ENCODE data around the gene TRABD2B. TPM values are rescaled to one million over a fixed set of nuclear protein-coding genes. Genes with fewer than 3 reads are reported as not detected.

Gene TRABD2B
- total RNA-seq, 1 experiment from 2014 or later, result 0.96 TPM

DNA sequence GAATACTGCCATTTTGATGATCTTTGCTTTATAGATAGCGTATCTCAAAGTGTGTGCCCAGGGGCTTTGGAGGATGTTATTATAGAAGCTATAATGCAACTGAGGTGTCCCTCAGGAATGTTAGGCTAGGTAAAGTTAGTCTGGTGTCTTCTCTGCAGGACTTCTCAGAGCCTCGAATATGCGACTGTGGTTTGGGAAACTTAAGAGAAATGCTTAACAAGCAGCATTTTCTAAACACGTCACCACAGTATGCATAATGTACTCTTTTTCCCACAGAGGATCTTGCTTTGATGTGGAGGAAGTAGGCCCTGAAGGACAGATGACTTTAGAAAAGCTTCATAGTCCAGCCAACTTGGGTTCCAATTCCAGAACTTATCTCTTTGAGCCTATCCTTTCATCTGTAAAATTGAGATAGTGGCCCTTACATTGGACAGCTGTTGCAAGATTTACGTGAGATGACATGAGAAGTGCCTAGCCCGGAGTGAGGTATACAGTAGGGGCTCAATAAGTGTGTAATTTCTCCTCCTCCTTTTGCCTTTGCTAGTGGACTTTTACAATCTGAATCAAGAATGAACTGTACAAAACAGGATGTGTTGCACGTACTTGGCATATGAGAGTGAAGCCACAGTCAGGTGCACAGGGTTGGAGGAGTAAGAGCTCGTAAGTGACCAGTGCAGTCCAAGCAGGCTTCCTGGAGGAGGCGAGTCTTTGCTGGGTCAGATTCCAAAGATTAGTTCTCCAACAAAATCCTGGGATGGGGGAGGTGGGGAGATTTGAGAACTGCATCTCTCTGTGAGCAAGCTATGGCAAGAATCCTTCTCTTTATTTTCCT lies 29.7 kb upstream of the TRABD2B start:
- BruUV-seq (replicated peaks), result TSS peak; percentile 85
- TF ChIP-seq, protein P1, sequence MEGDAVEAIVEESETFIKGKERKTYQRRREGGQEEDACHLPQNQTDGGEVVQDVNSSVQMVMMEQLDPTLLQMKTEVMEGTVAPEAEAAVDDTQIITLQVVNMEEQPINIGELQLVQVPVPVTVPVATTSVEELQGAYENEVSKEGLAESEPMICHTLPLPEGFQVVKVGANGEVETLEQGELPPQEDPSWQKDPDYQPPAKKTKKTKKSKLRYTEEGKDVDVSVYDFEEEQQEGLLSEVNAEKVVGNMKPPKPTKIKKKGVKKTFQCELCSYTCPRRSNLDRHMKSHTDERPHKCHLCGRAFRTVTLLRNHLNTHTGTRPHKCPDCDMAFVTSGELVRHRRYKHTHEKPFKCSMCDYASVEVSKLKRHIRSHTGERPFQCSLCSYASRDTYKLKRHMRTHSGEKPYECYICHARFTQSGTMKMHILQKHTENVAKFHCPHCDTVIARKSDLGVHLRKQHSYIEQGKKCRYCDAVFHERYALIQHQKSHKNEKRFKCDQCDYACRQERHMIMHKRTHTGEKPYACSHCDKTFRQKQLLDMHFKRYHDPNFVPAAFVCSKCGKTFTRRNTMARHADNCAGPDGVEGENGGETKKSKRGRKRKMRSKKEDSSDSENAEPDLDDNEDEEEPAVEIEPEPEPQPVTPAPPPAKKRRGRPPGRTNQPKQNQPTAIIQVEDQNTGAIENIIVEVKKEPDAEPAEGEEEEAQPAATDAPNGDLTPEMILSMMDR (IDR thresholded peaks at IDR 0.05; ENCODE audit: unreplicated experiment), result no peak
- H3K4me3 Mint-ChIP-seq (ENCODE audit: unreplicated experiment), result no peak overlapping the region
- POLR2A ChIA-PET, result interaction anchor here (0.7 to 2.5 kb wide), 8 partner anchors 9 to 289 kb away, joined by 3 to 19 read pairs (median 3); no protein-coding TSS in a partner anchor
- CTCF ChIA-PET, result interaction anchor here (0.7 to 3.7 kb wide), 8 partner anchors 8 to 287 kb away, joined by 3 to 32 read pairs (median 4); partner anchors contain the start of gene TRABD2B
- intact Hi-C loops (cut with micrococcal nuclease), result no loop called here
- no peaks in the 10 kb centered on the region for H3K27me3 Mint-ChIP-seq (ENCODE audit: insufficient read depth, unreplicated experiment)
- no peaks in the 10 kb centered on the region for H3K36me3 Mint-ChIP-seq (ENCODE audit: insufficient read depth, unreplicated experiment)
- H3K4me1 Mint-ChIP-seq (ENCODE audit: insufficient read depth, unreplicated experiment), result peaks cover 47% of the 10 kb centered on the region
- no peaks in the 10 kb centered on the region for H3K9me3 Mint-ChIP-seq (ENCODE audit: unreplicated experiment)
- H3K27ac Mint-ChIP-seq (ENCODE audit: low read depth, unreplicated experiment), result peak overlapping the region; percentile 99
- no peak for DNase-seq (ENCODE audit: unreplicated experiment)

DNA sequence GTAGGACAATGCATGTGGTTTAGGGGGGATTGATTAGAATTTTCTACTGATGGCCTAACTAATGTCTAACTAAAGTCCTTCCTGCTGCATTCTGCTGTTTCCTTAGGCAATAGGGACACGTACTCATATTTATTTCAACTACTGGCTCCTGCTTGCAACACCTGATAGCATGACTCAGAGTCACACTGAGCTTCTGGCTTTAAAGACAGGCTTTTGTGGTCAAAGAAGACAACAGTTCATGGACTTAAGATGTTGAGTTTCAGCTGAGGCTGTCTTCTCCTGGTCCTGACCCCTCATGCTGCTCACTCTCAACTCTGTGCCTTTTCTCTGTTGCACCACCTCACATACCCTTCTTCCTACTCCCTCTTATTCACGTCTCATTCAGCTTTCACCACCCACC lies 29.1 kb upstream of the TRABD2B start:
- H3K9me3 Mint-ChIP-seq (ENCODE audit: unreplicated experiment), result no peaks in the 10 kb centered on the region
- H3K27me3 Mint-ChIP-seq (ENCODE audit: insufficient read depth, unreplicated experiment), result no peaks in the 10 kb centered on the region
- H3K27ac Mint-ChIP-seq (ENCODE audit: low read depth, unreplicated experiment), result peak overlapping the region; percentile 99
- POLR2A ChIA-PET, result interaction anchor here (0.7 to 2.5 kb wide), 7 partner anchors 9 to 289 kb away, joined by 3 to 19 read pairs (median 3); no protein-coding TSS in a partner anchor
- H3K4me3 Mint-ChIP-seq (ENCODE audit: unreplicated experiment), result no peak overlapping the region
- BruUV-seq (replicated peaks), result no TSS peak
- DNase-seq (ENCODE audit: unreplicated experiment), result peak; percentile 86
- TF ChIP-seq, protein P1 (IDR thresholded peaks at IDR 0.05; ENCODE audit: unreplicated experiment), result no peak
- peaks cover 42% of the 10 kb centered on the region for H3K4me1 Mint-ChIP-seq (ENCODE audit: insufficient read depth, unreplicated experiment)
- CTCF ChIA-PET, result interaction anchor here (0.7 to 3.7 kb wide), 8 partner anchors 8 to 286 kb away, joined by 3 to 32 read pairs (median 4); partner anchors contain the start of gene TRABD2B
- no peaks in the 10 kb centered on the region for H3K36me3 Mint-ChIP-seq (ENCODE audit: insufficient read depth, unreplicated experiment)
- intact Hi-C loops (cut with micrococcal nuclease), result no loop called here

DNA sequence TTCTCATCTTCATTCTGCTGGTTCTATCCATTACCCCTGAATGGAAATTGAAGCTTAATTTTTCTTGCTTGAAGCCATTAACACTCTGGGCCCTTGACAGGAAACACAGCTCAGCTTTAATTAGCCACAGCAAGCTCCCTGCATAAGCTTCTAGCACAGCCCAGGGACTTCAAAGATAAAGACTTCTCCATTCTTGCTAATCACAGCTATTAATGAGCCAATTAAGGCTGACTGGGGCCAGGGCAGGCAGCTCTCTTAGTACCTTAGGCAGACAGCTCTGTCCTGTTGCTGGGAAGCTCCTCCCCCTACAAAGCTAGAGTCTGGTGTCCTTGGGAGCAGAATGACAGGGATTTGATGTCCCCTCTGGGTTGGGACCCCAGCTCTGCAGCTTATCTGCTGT lies 27.9 kb upstream of the TRABD2B start:
- TF ChIP-seq, protein P1 (IDR thresholded peaks at IDR 0.05; ENCODE audit: unreplicated experiment), result no peak
- H3K4me3 Mint-ChIP-seq (ENCODE audit: unreplicated experiment), result no peak overlapping the region
- peaks cover 44% of the 10 kb centered on the region for H3K4me1 Mint-ChIP-seq (ENCODE audit: insufficient read depth, unreplicated experiment)
- H3K36me3 Mint-ChIP-seq (ENCODE audit: insufficient read depth, unreplicated experiment), result no peaks in the 10 kb centered on the region
- BruUV-seq (replicated peaks), result no TSS peak
- no peaks in the 10 kb centered on the region for H3K9me3 Mint-ChIP-seq (ENCODE audit: unreplicated experiment)
- CTCF ChIA-PET, result interaction anchor here (0.6 to 3.7 kb wide), 8 partner anchors 17 to 593 kb away, joined by 3 to 32 read pairs (median 3); partner anchors contain the start of gene TRABD2B
- DNase-seq (ENCODE audit: unreplicated experiment), result no peak
- no peaks in the 10 kb centered on the region for H3K27me3 Mint-ChIP-seq (ENCODE audit: insufficient read depth, unreplicated experiment)
- POLR2A ChIA-PET, result interaction anchor here (0.7 to 1.5 kb wide), 6 partner anchors 12 to 464 kb away, joined by 3 to 6 read pairs (median 4); no protein-coding TSS in a partner anchor
- intact Hi-C loops (cut with micrococcal nuclease), result no loop called here
- no peak overlapping the region for H3K27ac Mint-ChIP-seq (ENCODE audit: low read depth, unreplicated experiment)

DNA sequence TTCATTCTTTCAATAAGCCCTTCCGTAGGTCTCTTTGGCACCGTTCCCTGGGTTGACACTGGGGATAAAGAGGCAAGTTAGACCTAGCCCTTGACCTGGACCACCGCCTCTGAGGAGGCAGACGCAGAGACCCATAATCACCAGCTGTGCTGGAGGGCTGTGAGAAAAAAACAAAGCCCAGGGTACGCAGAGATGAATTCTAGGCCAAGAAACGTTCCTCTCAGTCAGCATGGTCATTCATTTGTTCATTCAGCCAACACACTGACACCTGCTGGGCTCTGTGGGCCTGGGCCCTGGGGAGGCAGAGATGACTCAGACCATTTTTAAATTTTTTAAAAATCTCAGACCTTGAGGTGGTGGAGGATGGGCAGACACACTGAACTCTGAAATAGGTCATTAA lies 26.3 kb upstream of the TRABD2B start:
- no TSS peak for BruUV-seq (replicated peaks)
- Mint-ChIP-seq H3K36me3 (ENCODE audit: insufficient read depth, unreplicated experiment) (no peaks in the 10 kb centered on the region), H3K4me1 (ENCODE audit: insufficient read depth, unreplicated experiment) (peaks cover 60% of the 10 kb centered on the region), H3K27ac (ENCODE audit: low read depth, unreplicated experiment) (no peak overlapping the region), H3K4me3 (ENCODE audit: unreplicated experiment) (no peak overlapping the region), H3K9me3 (ENCODE audit: unreplicated experiment) (no peaks in the 10 kb centered on the region), H3K27me3 (ENCODE audit: insufficient read depth, unreplicated experiment) (no peaks in the 10 kb centered on the region)
- intact Hi-C loops (cut with micrococcal nuclease), result no loop called here
- ChIA-PET CTCF (interaction anchor here (1.1 to 1.7 kb wide), 2 partner anchors 10 to 296 kb away, joined by 3 to 5 read pairs; no protein-coding TSS in a partner anchor), POLR2A (no interaction called here)
- TF ChIP-seq, protein P1 (IDR thresholded peaks at IDR 0.05; ENCODE audit: unreplicated experiment), result no peak
- DNase-seq (ENCODE audit: unreplicated experiment), result no peak
